ENCODE data around the gene GET3.
A peak's percentile ranks its signal among the peaks of the same experiment; 100 is the strongest.

The GET3 gene

DNA sequence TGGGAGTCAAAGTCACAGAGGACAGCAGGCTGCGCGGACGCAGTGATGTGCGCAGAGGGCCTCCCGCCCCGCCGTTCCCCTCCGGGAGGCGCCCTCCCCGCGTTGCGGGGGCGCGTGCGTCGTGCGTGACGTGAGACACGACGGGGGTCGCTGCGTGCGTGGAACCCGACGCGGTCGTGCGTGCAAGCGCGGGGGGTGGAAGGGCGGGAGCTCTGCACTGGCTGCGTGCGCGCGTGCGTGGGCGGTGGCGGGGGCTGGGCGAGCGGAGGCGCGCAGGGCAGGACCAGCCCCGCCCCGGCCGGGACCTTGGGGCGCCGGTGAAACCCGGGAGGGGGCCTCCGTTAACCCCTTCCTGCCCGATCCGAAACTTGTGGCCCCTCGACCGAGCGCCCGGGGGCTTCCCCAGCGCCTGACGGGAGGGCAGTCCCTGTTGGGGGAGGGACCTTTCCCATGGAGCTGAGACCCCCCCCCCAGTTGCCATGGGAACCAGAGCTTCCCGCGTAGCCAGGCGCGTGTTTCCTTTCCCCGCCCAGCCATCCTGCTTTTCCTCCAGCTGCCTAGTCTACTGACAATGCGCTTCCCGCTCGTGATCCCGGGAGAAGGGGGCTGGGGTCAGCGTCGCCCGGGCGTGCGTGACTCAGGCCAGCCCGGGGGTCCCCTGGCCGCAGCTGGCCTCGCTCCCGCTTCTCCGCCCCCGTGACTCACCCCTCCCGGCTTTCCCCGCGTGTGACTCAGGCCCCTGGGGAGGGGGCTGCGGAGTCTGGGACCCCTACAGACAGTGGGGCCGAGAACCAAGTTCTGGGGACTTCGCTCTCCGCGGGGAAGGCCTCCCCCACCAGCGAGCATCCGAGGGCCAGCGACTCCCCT lies 45.4 kb downstream of the GET3 start:
- peak; percentile 91 for DNase-seq

DNA sequence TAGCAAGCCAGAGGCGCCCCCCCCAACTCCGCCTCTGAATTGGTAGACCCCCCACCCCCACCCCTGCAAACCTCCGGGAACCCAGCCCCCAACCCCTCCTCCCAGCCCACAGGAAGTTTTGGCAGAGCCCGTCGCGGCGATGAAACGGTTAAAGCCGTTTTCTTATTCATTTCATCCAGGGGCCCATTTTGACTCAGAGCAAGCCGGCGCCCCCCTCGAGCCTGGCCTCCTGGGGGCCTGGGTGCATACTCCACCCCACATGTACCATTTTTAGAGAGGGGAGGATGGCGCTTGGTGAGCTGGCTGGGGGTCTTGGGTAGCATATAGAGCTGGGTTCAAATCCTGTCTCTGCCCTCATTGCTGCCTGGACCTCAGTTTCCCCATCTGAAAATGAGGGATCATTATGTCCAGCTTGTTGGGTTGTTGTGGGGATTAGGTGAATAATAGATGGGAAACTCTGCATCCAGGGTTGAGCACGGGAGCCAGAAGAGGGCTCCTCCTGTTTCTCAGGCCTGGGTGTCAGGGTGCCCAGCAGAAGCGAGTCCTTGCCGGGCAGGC lies 46.1 kb downstream of the GET3 start:
- DNase-seq = peak; percentile 72

DNA sequence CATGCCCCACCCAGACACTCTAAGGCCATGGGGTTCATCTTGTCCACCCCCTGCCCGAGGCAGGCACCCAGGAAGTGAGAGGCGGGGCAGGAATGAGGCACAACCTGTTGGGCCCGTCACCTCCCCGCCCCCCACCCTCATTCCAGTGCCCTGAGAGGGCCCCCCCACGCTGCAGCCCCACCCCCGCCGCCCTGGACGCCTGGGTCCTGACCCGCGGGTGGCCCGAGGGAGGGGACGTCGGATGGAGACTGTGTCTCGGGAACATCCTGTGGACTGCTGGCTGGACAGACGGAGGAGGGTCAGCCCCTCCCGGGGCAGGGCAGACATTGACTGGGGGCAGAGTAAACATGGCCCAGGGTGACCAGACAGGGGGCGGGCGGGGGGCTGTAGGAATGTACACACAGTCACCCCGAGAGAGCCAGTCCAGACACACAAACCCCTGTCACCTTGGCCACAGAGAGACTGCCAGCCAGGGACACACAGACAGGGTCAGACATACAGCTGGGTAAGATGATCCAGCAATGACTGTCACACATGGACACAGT lies 46.6 kb downstream of the GET3 start:
- DNase-seq = peak; percentile 47

DNA sequence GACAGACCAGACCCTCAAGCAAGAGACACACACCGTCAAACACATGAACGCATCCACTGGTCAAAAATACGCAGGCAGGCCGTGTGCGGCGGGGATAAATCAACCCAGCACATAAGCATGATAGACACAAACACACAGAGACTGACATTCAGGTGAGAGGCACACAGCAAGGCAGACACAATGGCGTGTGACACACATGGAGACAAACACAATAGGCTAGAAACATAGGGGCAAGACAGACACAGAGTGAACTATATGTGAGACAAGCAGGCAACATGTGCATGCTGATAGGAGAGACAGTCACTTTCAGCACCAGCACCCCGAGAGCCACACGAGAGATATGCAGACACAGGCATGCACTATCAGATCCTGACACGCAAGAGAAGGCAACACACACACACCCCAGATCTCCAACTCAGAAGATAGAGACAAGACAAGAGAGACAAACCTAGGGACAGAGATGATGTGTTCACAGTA lies 47.1 kb downstream of the GET3 start:
- no peak for DNase-seq

DNA sequence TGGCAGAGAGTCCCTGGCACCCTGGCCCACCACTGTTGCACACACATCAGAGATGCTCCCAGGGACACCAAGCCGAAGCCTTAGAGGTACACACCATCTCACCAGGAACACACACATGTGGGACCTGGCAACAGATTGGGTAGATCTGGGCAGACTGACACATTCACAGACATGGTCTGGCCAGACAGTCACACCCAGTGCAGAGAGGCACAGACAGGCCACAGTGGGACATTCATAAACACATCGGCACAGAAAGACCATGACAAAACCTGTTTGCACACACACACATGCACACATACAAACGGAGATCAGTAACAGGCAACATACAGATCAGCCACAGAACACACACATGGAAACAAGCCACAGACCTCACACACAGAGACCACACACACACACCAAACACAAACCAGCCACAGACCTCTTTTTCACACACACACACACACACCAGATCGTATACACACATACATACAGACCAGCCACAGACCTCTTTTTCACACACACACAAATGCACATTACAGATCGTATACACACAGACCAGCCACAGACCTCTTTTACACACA lies 47.7 kb downstream of the GET3 start:
- peak; percentile 44 for DNase-seq

DNA sequence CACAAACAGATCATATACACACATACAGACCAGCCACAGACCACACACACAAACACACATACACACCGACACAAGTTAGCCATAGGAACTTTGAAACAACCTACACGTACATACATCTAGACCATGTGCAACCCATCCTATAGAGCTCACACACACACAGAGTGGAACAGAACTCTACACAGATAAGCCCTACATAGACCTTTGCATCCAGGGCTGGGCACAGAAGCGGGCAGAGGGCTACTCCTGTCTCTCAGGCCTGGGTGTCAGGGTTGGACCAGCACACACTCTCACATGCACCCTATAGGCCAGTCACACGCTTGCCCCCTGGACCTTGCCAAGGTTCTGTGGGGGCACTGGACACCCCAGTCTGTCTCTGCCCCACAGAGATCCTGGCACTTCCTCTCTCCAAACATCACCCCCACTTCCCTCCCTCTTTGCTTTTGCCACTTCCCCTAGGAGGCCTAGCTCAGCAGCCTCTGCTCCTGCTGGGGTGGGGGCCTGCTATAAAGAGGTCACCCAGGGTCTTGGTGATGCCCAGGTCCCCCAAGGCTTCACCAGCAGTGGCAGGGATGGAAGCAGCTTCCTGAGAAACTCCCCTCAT lies 48.2 kb downstream of the GET3 start:
- no peak for DNase-seq

DNA sequence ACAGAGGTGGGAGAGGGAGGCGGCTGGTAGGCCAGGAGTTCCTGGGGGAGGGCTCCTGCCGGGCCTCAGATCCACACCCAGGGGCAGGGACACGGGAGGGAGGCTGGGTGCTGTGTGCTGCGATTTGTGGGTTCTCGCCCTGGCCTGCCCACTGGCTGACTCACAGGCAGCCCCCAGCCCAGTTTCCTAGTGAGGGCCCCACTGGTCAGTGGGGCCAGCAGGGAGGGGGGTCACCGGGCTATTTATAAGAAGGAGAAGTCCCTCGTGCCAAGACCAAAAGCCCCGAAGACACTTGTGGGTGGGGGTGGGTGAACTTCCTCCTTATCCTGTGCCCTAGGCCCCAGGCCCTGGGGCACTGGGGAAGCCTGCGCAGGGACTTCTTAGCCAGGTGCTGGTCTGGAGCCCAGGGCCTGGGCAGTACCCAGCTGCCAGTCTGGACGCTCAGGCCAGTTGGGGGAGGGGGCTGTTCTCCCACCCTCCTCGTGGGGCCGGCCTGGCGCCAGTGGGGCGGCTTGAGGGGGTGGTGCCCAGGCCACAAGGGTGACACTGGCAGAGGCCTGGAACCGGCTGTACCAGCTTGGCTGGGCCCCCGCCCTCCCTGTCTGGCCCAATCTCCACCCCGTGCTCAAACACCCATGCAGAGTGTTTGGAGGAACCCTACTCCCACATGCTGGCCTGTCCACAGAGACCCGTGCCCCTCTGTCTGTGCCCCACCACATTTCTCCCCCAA lies 49.0 kb downstream of the GET3 start:
- no peak for DNase-seq

DNA sequence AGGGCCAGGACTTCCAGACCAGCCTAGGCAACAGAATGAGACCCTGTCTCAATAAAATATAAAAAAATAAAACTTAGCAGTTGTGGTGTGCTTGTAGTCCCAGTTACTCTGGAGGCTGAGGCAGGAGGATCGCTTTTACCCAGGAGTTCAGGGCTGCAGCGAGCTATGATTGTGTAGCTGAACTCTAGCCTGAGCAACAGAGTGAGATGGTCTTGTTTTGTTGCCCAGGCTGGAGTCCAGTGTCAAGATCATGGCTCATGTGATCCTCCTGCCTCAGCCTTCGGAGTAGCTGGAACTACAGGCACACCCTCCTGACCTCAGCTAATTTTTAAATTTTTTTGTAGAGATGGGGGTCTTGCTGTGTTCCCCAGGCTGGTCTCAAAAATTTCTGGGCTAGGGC lies 49.7 kb downstream of the GET3 start:
- DNase-seq = no peak

DNA sequence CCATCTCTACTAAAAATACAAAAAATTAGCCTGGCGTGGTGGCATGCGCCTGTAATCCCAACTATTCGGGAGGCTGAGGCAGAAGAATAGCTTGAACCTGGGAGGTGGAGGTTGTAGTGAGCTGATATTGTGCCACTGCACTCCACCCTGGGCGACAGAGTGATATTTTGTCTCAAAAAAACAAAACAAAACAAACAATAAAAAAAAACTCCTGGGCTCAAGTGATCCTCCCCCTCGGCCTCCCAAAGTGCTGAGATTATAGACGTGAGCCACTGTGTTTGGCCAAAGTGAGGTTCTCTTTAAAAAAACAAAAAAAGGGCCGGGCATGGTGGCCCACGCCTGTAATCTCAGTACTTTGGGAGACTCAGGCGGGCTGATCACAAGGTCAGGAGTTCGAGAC lies 50.2 kb downstream of the GET3 start:
- DNase-seq = no peak

DNA sequence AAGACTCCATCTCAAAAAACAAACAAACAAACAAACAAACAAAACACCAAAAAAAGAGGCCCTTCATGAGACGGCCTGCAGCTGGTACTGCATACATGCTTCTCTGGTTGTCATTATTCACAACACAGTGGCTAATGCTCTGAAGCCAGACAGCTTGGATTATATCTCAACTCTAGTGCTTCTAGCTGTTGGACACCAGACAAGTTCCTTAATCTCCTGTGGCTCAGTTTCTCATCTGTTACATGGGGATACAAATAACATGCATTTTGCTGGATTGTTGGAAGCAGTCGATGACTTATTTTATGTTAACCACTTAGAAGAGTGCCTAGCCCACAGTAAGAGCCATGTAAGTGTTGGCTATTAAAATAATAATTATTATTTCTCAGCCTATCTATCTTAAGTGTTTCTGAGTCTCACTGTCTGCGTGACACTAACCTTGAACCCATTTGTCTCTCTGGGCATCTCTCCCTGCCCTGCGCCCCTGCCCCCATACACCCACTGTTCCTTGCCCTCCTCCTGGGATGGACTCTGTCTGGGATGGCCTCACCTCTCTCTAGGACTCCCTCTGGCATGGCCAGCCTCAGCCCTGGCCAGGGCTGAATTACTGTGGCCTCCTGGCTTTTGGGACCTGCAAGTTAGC lies 50.9 kb downstream of the GET3 start:
- DNase-seq = no peak

DNA sequence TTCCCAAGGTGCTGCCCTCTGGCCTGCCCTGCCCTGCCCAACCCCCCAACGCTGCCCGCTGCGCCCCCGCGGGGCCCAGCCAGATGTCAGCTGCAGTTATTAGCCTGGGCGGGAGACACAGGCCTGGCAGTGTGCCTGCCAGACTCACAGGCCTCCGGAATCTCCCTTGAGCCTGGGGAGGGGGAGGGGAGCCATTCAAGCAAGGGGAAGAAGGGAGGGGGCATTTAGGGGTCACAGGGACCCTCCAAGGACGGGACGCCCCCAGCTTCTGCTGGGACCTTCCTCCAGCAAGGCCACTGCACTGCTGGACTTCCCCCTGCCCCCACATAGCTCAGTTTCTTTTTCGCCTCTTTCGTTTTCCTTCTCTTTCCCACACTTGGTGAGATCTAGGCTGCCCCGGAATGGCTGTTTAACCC lies 51.4 kb downstream of the GET3 start:
- peak; percentile 83 for DNase-seq

DNA sequence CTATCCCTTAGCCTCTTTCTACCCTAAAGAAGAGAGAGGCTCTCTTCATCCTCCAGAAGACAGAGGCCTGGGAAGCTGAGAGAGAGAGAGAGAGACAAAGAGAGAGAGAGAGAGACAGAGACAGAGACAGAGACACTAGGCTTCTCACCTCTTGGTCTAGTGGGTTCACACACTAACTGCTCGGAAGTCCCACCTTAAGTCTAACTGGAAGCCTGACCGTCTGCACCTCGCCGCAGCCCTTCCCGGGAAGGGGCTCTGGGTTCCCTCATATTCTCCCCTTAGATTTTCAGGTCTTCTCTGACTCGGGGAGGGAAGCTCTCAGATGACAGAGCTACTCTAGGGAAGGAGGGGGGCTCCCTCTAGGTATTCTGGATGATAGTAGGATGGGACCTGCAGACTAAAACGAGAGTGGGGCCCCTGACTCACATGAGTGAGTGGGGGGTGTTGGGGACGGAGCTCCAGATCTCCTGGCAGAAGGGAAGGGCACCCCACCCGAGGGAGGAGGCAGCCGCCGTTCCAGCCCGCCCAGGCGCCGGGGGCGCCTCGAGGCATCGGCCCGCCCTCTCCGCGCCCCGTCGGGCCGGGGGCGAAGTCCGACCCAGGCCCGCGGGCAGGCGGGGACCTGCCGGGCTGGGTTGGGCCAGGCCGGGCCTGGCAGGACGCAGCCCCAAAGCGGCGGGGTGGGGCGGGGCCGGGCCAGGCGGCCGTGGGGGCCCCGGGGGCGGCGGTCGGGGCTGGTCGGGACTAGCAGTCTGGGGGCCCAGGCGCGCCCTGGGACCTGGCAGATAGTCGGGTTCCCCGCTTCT lies 52.0 kb downstream of the GET3 start:
- DNase-seq = no peak

DNA sequence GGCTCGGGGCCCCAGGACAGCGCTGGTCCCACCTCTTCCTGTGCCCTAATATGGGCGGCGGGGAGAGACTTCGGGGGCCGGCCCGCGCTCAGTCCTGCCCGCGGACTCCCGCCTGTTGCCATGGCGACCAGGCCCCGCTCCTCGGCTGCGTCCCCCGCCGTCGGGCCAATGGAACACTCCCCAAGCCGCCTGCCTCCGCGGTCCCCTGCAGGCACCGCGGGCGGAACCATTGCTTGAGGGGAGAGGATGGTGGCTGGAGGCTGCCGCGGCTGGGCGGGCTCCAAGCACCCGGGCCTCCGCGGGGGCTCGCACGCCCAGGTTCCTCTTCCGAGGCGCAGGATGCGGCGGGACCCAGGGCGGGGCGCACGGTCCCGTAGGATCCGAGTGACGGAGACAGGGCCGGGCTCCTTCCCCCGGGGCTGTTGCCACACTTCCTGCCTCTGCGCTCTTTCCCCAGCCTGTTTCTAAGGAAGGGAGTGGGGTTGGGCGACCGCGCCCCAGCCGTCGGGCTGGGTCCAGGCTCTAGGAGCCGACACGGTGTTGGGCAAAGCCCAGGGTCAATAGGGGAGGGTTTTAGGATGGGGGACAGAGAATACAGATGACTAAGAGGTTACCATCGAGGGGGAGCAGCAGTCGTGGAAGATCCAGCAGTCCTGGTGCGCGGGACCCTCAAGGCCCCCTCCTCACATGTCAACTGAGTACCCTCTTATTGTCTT lies 52.8 kb downstream of the GET3 start:
- peak; percentile 98 for DNase-seq

DNA sequence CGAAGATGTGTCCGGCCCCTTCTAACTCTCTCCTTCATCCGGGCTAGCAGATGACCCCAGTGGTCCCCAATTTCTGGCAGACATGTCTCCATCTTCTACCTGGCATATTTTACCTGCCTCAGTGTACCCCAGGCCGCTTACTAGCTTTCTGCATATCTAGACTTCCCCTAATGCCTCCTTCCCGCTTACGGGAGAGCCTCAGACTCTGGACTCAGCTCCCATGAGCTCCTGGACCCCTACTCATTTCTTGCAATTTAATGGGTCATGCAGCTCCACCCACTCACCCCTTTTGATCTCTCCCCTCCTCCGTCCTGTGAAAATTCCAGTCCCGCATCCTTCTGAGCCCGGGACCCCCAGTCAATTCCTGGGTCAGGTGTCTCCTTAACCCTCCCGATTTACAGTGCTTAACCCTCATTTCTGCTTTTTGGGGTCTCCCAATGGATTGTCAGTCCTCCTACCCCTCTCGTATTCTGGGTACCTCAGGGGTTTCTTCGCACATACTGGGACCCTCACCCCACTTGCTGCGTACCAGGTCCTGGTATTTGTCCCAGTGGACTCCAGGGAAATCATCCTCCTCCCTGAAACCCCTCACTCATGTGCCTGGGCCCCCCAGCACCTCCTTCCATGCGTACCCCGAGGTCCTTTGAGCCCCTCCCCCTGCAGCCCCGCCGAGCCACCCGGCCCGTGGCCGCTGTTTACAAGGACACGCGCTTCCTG lies 53.5 kb downstream of the GET3 start:
- no peak for DNase-seq

DNA sequence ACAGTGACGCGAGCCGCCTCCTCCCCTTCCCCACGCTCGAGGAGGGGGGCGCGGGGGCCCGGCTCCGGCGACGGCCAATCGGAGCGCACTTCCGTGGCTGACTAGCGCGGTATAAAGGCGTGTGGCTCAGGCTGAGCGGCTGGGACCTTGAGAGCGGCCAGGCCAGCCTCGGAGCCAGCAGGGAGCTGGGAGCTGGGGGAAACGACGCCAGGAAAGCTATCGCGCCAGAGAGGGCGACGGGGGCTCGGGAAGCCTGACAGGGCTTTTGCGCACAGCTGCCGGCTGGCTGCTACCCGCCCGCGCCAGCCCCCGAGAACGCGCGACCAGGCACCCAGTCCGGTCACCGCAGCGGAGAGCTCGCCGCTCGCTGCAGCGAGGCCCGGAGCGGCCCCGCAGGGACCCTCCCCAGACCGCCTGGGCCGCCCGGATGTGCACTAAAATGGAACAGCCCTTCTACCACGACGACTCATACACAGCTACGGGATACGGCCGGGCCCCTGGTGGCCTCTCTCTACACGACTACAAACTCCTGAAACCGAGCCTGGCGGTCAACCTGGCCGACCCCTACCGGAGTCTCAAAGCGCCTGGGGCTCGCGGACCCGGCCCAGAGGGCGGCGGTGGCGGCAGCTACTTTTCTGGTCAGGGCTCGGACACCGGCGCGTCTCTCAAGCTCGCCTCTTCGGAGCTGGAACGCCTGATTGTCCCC lies 54.2 kb downstream of the GET3 start, which contains the start of gene JUNB:
TSS of gene JUNB (plus strand) at position 142 of the 706 bp plus-strand sequence. CDS start at position 428, 286 bp downstream.
- peak; percentile 98 for DNase-seq

DNA sequence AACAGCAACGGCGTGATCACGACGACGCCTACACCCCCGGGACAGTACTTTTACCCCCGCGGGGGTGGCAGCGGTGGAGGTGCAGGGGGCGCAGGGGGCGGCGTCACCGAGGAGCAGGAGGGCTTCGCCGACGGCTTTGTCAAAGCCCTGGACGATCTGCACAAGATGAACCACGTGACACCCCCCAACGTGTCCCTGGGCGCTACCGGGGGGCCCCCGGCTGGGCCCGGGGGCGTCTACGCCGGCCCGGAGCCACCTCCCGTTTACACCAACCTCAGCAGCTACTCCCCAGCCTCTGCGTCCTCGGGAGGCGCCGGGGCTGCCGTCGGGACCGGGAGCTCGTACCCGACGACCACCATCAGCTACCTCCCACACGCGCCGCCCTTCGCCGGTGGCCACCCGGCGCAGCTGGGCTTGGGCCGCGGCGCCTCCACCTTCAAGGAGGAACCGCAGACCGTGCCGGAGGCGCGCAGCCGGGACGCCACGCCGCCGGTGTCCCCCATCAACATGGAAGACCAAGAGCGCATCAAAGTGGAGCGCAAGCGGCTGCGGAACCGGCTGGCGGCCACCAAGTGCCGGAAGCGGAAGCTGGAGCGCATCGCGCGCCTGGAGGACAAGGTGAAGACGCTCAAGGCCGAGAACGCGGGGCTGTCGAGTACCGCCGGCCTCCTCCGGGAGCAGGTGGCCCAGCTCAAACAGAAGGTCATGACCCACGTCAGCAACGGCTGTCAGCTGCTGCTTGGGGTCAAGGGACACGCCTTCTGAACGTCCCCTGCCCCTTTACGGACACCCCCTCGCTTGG lies 55.0 kb downstream of the GET3 start:
- DNase-seq = peak; percentile 52

DNA sequence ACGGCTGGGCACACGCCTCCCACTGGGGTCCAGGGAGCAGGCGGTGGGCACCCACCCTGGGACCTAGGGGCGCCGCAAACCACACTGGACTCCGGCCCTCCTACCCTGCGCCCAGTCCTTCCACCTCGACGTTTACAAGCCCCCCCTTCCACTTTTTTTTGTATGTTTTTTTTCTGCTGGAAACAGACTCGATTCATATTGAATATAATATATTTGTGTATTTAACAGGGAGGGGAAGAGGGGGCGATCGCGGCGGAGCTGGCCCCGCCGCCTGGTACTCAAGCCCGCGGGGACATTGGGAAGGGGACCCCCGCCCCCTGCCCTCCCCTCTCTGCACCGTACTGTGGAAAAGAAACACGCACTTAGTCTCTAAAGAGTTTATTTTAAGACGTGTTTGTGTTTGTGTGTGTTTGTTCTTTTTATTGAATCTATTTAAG lies 55.6 kb downstream of the GET3 start:
- DNase-seq = no peak

All from fibroblast of skin of scalp (primary cell).